ENCODE data around the gene MYBPHL. TPM values are rescaled to one million over a fixed set of nuclear protein-coding genes. Genes with fewer than 3 reads are reported as not detected.
"Not testable (repeated sequence)": the region's sequence is repeated elsewhere in the genome, so short reads cannot be mapped to it uniquely, and the experiment has no call there.

Gene MYBPHL
- polyA plus RNA-seq, 1 donor from 2014 or later = not detected

GRCh38 chr1:109316506-109316905, 9.7 kb upstream of the MYBPHL start:
- H3K9me3 Mint-ChIP-seq = no peaks in the 10 kb centered on the region
- H3K27me3 Mint-ChIP-seq = peaks cover 19% of the 10 kb centered on the region
- no peaks in the 10 kb centered on the region for H3K4me1 Mint-ChIP-seq

GRCh38 chr1:109315288-109315687, 8.5 kb upstream of the MYBPHL start:
- Mint-ChIP-seq H3K36me3 (peaks cover 2% of the 10 kb centered on the region), H3K9me3 (no peaks in the 10 kb centered on the region), H3K4me3 (no peak overlapping the region), H3K27me3 (peaks cover 16% of the 10 kb centered on the region), H3K4me1 (no peaks in the 10 kb centered on the region), H3K27ac (no peak overlapping the region)

More at GRCh38 chr1:109316506-109316905, 9.7 kb upstream of the MYBPHL start:
- peaks cover 2% of the 10 kb centered on the region for H3K36me3 Mint-ChIP-seq
- no peak overlapping the region for H3K4me3 Mint-ChIP-seq
- no peak overlapping the region for H3K27ac Mint-ChIP-seq

- peaks cover 2% of the 10 kb centered on the region for H3K36me3 Mint-ChIP-seq
- H3K9me3 Mint-ChIP-seq = no peaks in the 10 kb centered on the region
- H3K27me3 Mint-ChIP-seq = peaks cover 18% of the 10 kb centered on the region
- no peak overlapping the region for H3K27ac Mint-ChIP-seq
- H3K4me1 Mint-ChIP-seq = no peaks in the 10 kb centered on the region
- H3K4me3 Mint-ChIP-seq = no peak overlapping the region
Observed at GRCh38 chr1:109314795-109315194, 8.0 kb upstream of the MYBPHL start.

GRCh38 chr1:109312978-109313775, 6.4 kb upstream of the MYBPHL start:
- Mint-ChIP-seq H3K4me3 (no peak overlapping the region), H3K27ac (no peak overlapping the region), H3K27me3 (peaks cover 11% of the 10 kb centered on the region), H3K36me3 (peaks cover 2% of the 10 kb centered on the region), H3K9me3 (no peaks in the 10 kb centered on the region), H3K4me1 (no peaks in the 10 kb centered on the region)

GRCh38 chr1:109312246-109312645, 5.4 kb upstream of the MYBPHL start:
- no peak overlapping the region for H3K4me3 Mint-ChIP-seq
- H3K9me3 Mint-ChIP-seq = no peaks in the 10 kb centered on the region
- H3K27ac Mint-ChIP-seq = no peak overlapping the region
- peaks cover 6 to 7% (median 7%) of the 10 kb centered on the region in 3 donors for H3K4me1 Mint-ChIP-seq
- H3K36me3 Mint-ChIP-seq = peaks cover 2% of the 10 kb centered on the region
- H3K27me3 Mint-ChIP-seq = peaks cover 14% of the 10 kb centered on the region

GRCh38 chr1:109309347-109309746, 2.5 kb upstream of the MYBPHL start:
- H3K36me3 Mint-ChIP-seq = no peaks in the 10 kb centered on the region
- H3K27ac Mint-ChIP-seq = no peak overlapping the region
- peaks cover 6 to 8% (median 7%) of the 10 kb centered on the region in 3 donors for H3K4me1 Mint-ChIP-seq
- no peaks in the 10 kb centered on the region for H3K9me3 Mint-ChIP-seq
- H3K4me3 Mint-ChIP-seq = no peak overlapping the region
- H3K27me3 Mint-ChIP-seq = peaks cover 17% of the 10 kb centered on the region

- Mint-ChIP-seq H3K27me3 (peaks cover 14% of the 10 kb centered on the region), H3K9me3 (no peaks in the 10 kb centered on the region), H3K4me3 (peak overlapping the region in 2 of 4 donors; percentile 52 to 88), H3K36me3 (no peaks in the 10 kb centered on the region), H3K27ac (peak overlapping the region in 1 of 3 donors; percentile 58), H3K4me1 (peaks cover 6 to 8% (median 7%) of the 10 kb centered on the region in 3 donors)
Observed at GRCh38 chr1:109307274-109308021, 637 bp upstream of the MYBPHL start.

GRCh38 chr1:109305991-109306390, 820 bp downstream of the MYBPHL start:
- H3K27ac Mint-ChIP-seq, H3K4me3 Mint-ChIP-seq, H3K9me3 Mint-ChIP-seq, H3K4me1 Mint-ChIP-seq, H3K36me3 Mint-ChIP-seq: not testable (repeated sequence)
- H3K27me3 Mint-ChIP-seq = peaks cover 11% of the 10 kb centered on the region

GRCh38 chr1:109304226-109304920, 2.4 kb downstream of the MYBPHL start:
- Mint-ChIP-seq H3K9me3 (no peaks in the 10 kb centered on the region), H3K27me3 (peaks cover 16% of the 10 kb centered on the region), H3K27ac (no peak overlapping the region), H3K36me3 (no peaks in the 10 kb centered on the region), H3K4me1 (peaks cover 7 to 8% (median 7%) of the 10 kb centered on the region in 3 donors), H3K4me3 (no peak overlapping the region)

GRCh38 chr1:109301874-109302273, 4.9 kb downstream of the MYBPHL start:
- Mint-ChIP-seq H3K4me3 (no peak overlapping the region), H3K36me3 (no peaks in the 10 kb centered on the region), H3K9me3 (no peaks in the 10 kb centered on the region), H3K4me1 (peaks cover 0 to 2% (median 0%) of the 10 kb centered on the region in 3 donors), H3K27ac (no peak overlapping the region), H3K27me3 (peaks cover 24% of the 10 kb centered on the region)

GRCh38 chr1:109300650-109301151, 6.1 kb downstream of the MYBPHL start:
- Mint-ChIP-seq H3K27ac (peak overlapping the region in 1 of 3 donors; percentile 46), H3K27me3 (peaks cover 22% of the 10 kb centered on the region), H3K4me3 (no peak overlapping the region), H3K4me1 (peaks cover under 1 to 2% (median 2%) of the 10 kb centered on the region in 3 donors), H3K9me3 (no peaks in the 10 kb centered on the region), H3K36me3 (no peaks in the 10 kb centered on the region)

GRCh38 chr1:109299558-109300343, 7.1 kb downstream of the MYBPHL start:
- peaks cover 6 to 12% (median 10%) of the 10 kb centered on the region in 3 donors for H3K4me1 Mint-ChIP-seq
- H3K27me3 Mint-ChIP-seq = peaks cover 27% of the 10 kb centered on the region
- H3K27ac Mint-ChIP-seq = no peak overlapping the region
- no peaks in the 10 kb centered on the region for H3K9me3 Mint-ChIP-seq
- no peaks in the 10 kb centered on the region for H3K36me3 Mint-ChIP-seq
- H3K4me3 Mint-ChIP-seq = no peak overlapping the region

GRCh38 chr1:109298666-109299557, 7.9 kb downstream of the MYBPHL start:
- H3K4me1 Mint-ChIP-seq = peaks cover 13 to 20% (median 18%) of the 10 kb centered on the region in 3 donors
- no peak overlapping the region for H3K4me3 Mint-ChIP-seq
- H3K9me3 Mint-ChIP-seq = no peaks in the 10 kb centered on the region
- H3K27me3 Mint-ChIP-seq = peaks cover 29% of the 10 kb centered on the region
- no peaks in the 10 kb centered on the region for H3K36me3 Mint-ChIP-seq
- peak overlapping the region in 1 of 3 donors; percentile 93 for H3K27ac Mint-ChIP-seq

All from IgD-negative memory B cell (primary cell).